ENCODE measurements around the gene ENO1. TPM values are rescaled to one million over a fixed set of nuclear protein-coding genes. Genes with fewer than 3 reads are reported as not detected.

ENO1 gene
- total RNA-seq, 1 donor from 2014 or later: 828 TPM

- DNase-seq (ENCODE audit: extremely low spot score, unreplicated experiment): no peak
- Mint-ChIP-seq H3K4me3 (peak overlapping the region; percentile 59), H3K27ac (peak overlapping the region; percentile 72), H3K36me3 (peaks cover 23% of the 10 kb centered on the region), H3K4me1 (ENCODE audit: unreplicated experiment) (peaks cover 19% of the 10 kb centered on the region), H3K9me3 (no peaks in the 10 kb centered on the region), H3K27me3 (no peaks in the 10 kb centered on the region)
- TF ChIP-seq, protein P1, sequence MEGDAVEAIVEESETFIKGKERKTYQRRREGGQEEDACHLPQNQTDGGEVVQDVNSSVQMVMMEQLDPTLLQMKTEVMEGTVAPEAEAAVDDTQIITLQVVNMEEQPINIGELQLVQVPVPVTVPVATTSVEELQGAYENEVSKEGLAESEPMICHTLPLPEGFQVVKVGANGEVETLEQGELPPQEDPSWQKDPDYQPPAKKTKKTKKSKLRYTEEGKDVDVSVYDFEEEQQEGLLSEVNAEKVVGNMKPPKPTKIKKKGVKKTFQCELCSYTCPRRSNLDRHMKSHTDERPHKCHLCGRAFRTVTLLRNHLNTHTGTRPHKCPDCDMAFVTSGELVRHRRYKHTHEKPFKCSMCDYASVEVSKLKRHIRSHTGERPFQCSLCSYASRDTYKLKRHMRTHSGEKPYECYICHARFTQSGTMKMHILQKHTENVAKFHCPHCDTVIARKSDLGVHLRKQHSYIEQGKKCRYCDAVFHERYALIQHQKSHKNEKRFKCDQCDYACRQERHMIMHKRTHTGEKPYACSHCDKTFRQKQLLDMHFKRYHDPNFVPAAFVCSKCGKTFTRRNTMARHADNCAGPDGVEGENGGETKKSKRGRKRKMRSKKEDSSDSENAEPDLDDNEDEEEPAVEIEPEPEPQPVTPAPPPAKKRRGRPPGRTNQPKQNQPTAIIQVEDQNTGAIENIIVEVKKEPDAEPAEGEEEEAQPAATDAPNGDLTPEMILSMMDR (conservative IDR thresholded peaks at IDR 0.05): peak; percentile 80
Measured at GRCh38 chr1:8858888-8859706, 19.4 kb downstream of the ENO1 start.

DNA sequence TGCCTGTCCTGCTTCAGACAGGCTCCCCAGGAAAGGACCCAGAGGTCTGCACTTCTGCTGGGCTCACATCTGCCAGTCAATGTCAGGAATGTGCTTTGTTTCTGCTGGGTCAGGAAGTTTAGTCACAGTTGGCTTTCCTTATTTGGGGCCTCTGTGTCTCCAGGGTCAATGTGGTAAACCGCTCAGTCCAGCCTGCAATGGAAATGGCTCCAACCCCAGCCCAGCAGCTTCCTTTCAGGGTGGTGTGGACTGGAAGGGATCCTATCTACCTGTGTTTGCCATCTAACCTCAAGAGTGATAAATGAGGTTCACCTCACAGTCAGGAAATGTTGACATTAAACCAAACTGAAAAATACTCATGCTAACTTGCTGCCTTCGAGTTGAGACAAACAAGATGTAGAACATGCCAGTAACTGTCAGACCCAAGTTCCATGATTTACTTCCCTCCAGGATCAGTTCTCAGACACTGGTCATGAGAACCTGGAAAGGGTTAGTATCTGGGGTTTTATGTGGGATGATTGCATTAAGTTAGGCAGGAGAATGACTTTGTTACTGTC lies 20.3 kb downstream of the ENO1 start:
- Mint-ChIP-seq H3K36me3 (peaks cover 23% of the 10 kb centered on the region), H3K27me3 (no peaks in the 10 kb centered on the region), H3K9me3 (no peaks in the 10 kb centered on the region), H3K27ac (peak overlapping the region; percentile 17), H3K4me3 (no peak overlapping the region), H3K4me1 (ENCODE audit: unreplicated experiment) (peaks cover 19% of the 10 kb centered on the region)
- TF ChIP-seq, protein P1 (conservative IDR thresholded peaks at IDR 0.05): no peak
- DNase-seq (ENCODE audit: extremely low spot score, unreplicated experiment): no peak

GRCh38 chr1:8856689-8857412 lies 21.6 kb downstream of the ENO1 start:
- Mint-ChIP-seq H3K4me3 (no peak overlapping the region), H3K36me3 (peaks cover 23% of the 10 kb centered on the region)
- TF ChIP-seq, protein P1 (conservative IDR thresholded peaks at IDR 0.05): no peak

GRCh38 chr1:8854240-8854639 lies 24.2 kb downstream of the ENO1 start:
- peaks cover 10% of the 10 kb centered on the region for H3K4me1 Mint-ChIP-seq (ENCODE audit: unreplicated experiment)
- H3K36me3 Mint-ChIP-seq: peaks cover 11% of the 10 kb centered on the region
- H3K9me3 Mint-ChIP-seq: no peaks in the 10 kb centered on the region

More at GRCh38 chr1:8856689-8857412, 21.6 kb downstream of the ENO1 start:
- H3K9me3 Mint-ChIP-seq: no peaks in the 10 kb centered on the region
- H3K27me3 Mint-ChIP-seq: no peaks in the 10 kb centered on the region
- no peak for DNase-seq (ENCODE audit: extremely low spot score, unreplicated experiment)
- H3K4me1 Mint-ChIP-seq (ENCODE audit: unreplicated experiment): peaks cover 19% of the 10 kb centered on the region
- H3K27ac Mint-ChIP-seq: no peak overlapping the region

GRCh38 chr1:8851060-8851459 lies 27.4 kb downstream of the ENO1 start:
- no peaks in the 10 kb centered on the region for H3K9me3 Mint-ChIP-seq

More at GRCh38 chr1:8854240-8854639, 24.2 kb downstream of the ENO1 start:
- DNase-seq (ENCODE audit: extremely low spot score, unreplicated experiment): no peak
- TF ChIP-seq, protein P1 (conservative IDR thresholded peaks at IDR 0.05): no peak
- H3K27ac Mint-ChIP-seq: no peak overlapping the region
- no peak overlapping the region for H3K4me3 Mint-ChIP-seq
- H3K27me3 Mint-ChIP-seq: no peaks in the 10 kb centered on the region

More at GRCh38 chr1:8851060-8851459, 27.4 kb downstream of the ENO1 start:
- TF ChIP-seq, protein P1 (conservative IDR thresholded peaks at IDR 0.05): no peak
- DNase-seq (ENCODE audit: extremely low spot score, unreplicated experiment): no peak
- Mint-ChIP-seq H3K27ac (no peak overlapping the region), H3K36me3 (peaks cover 1% of the 10 kb centered on the region), H3K27me3 (peaks cover 3% of the 10 kb centered on the region), H3K4me1 (ENCODE audit: unreplicated experiment) (peaks cover 14% of the 10 kb centered on the region), H3K4me3 (no peak overlapping the region)

Data from type B pancreatic cell (in vitro differentiated cells).